Activated T-cell treated with anti-CD3 and anti-CD28 coated beads, Interleukin-2, amount 50 U/mL, for 24 hours (primary cell): ENCODE results near the gene AKAP5.
A peak's percentile ranks its signal among the peaks of the same experiment; 100 is the strongest.
"Not testable (repeated sequence)": the region's sequence is repeated elsewhere in the genome, so short reads cannot be mapped to it uniquely, and the experiment has no call there.

Source experiments
- DNase-seq: peaks from one replicate; pipeline ENCODE4 v3.0.0-alpha.2; 2020
- H3K27ac Mint-ChIP-seq: 2 replicates; pipeline ENCODE4 v1.8.0; 2020; ENCODE audit warnings: mild to moderate bottlenecking, mixed read lengths
- H3K27me3 Mint-ChIP-seq: 2 replicates; pipeline ENCODE4 v1.8.0; 2020; ENCODE audit warnings: mixed read lengths
- H3K36me3 Mint-ChIP-seq: 2 replicates; pipeline ENCODE4 v1.8.0; 2020; ENCODE audit warnings: low read depth, mixed read lengths
- H3K4me1 Mint-ChIP-seq: 2 replicates; pipeline ENCODE4 v1.8.0; 2020; ENCODE audit warnings: low read depth, mixed read lengths
- H3K4me3 Mint-ChIP-seq: 2 replicates; pipeline ENCODE4 v1.8.0; 2020; ENCODE audit warnings: mild to moderate bottlenecking, moderate library complexity, mixed read lengths
- H3K9me3 Mint-ChIP-seq: 2 replicates; pipeline ENCODE4 v1.8.0; 2020; ENCODE audit warnings: mixed read lengths

AKAP5 gene

GRCh38 chr14:64503434-64504309 lies 38.4 kb downstream of the AKAP5 start, which contains the start of gene ZBTB25:
ZBTB25 (minus strand) TSS chr14:64503838; CDS start chr14:64490533, 13,305 bp downstream.
- Mint-ChIP-seq H3K4me1 (peaks cover 68% of the 10 kb centered on the region), H3K27ac (peak within 1 kb of the TSS; percentile 100), H3K9me3 (no peaks in the 10 kb centered on the region), H3K4me3 (peak within 1 kb of the TSS; percentile 98), H3K27me3 (no peaks in the 10 kb centered on the region), H3K36me3 (peaks cover 61% of the 10 kb centered on the region)
- peak; percentile 94 for DNase-seq

GRCh38 chr14:64504310-64504896 lies 39.1 kb downstream of the AKAP5 start, which contains the start of gene ZBTB1:
ZBTB1 (plus strand) TSS chr14:64504770; CDS start chr14:64521505, 16,735 bp downstream.
- Mint-ChIP-seq H3K4me1 (peaks cover 69% of the 10 kb centered on the region), H3K9me3 (no peaks in the 10 kb centered on the region), H3K27ac (peak within 1 kb of the TSS; percentile 100), H3K36me3 (peaks cover 59% of the 10 kb centered on the region), H3K4me3 (peak within 1 kb of the TSS; percentile 98), H3K27me3 (no peaks in the 10 kb centered on the region)
- peak; percentile 92 for DNase-seq

GRCh38 chr14:64504897-64505794 lies 39.8 kb downstream of the AKAP5 start:
- peak; percentile 86 for DNase-seq
- peak overlapping the region; percentile 100 for H3K27ac Mint-ChIP-seq
- peaks cover 52% of the 10 kb centered on the region for H3K36me3 Mint-ChIP-seq
- no peaks in the 10 kb centered on the region for H3K27me3 Mint-ChIP-seq
- peak overlapping the region; percentile 98 for H3K4me3 Mint-ChIP-seq
- H3K4me1 Mint-ChIP-seq = peaks cover 69% of the 10 kb centered on the region
- H3K9me3 Mint-ChIP-seq = no peaks in the 10 kb centered on the region

GRCh38 chr14:64506721-64507120 lies 41.4 kb downstream of the AKAP5 start:
- peaks cover 54% of the 10 kb centered on the region for H3K36me3 Mint-ChIP-seq
- peak overlapping the region; percentile 96 for H3K27ac Mint-ChIP-seq
- H3K4me3 Mint-ChIP-seq = peak overlapping the region; percentile 98
- no peaks in the 10 kb centered on the region for H3K27me3 Mint-ChIP-seq
- DNase-seq = no peak
- peaks cover 69% of the 10 kb centered on the region for H3K4me1 Mint-ChIP-seq
- H3K9me3 Mint-ChIP-seq = no peaks in the 10 kb centered on the region

- peak; percentile 40 for DNase-seq
- H3K4me1 Mint-ChIP-seq = peaks cover 67% of the 10 kb centered on the region
- H3K4me3 Mint-ChIP-seq = peak overlapping the region; percentile 98
- H3K27me3 Mint-ChIP-seq = no peaks in the 10 kb centered on the region
- H3K9me3 Mint-ChIP-seq = no peaks in the 10 kb centered on the region
- H3K36me3 Mint-ChIP-seq = peaks cover 50% of the 10 kb centered on the region
- peak overlapping the region; percentile 96 for H3K27ac Mint-ChIP-seq
Measured at GRCh38 chr14:64507376-64508156, 42.3 kb downstream of the AKAP5 start.

- no peak for DNase-seq
- peaks cover 47% of the 10 kb centered on the region for H3K36me3 Mint-ChIP-seq
- H3K9me3 Mint-ChIP-seq = no peaks in the 10 kb centered on the region
- H3K27me3 Mint-ChIP-seq = no peaks in the 10 kb centered on the region
- peaks cover 73% of the 10 kb centered on the region for H3K4me1 Mint-ChIP-seq
- peak overlapping the region; percentile 96 for H3K27ac Mint-ChIP-seq
- peak overlapping the region; percentile 98 for H3K4me3 Mint-ChIP-seq
Measured at GRCh38 chr14:64508215-64508776, 43.0 kb downstream of the AKAP5 start.

- Mint-ChIP-seq H3K9me3 (no peaks in the 10 kb centered on the region), H3K27ac (peak overlapping the region; percentile 96), H3K4me3 (peak overlapping the region; percentile 98), H3K4me1 (peaks cover 78% of the 10 kb centered on the region), H3K27me3 (no peaks in the 10 kb centered on the region), H3K36me3 (peaks cover 47% of the 10 kb centered on the region)
- no peak for DNase-seq
Measured at GRCh38 chr14:64509036-64509435, 43.7 kb downstream of the AKAP5 start.

GRCh38 chr14:64510825-64511671 lies 45.7 kb downstream of the AKAP5 start:
- H3K27ac Mint-ChIP-seq = peak overlapping the region; percentile 96
- peak overlapping the region; percentile 42 for H3K4me3 Mint-ChIP-seq
- peaks cover 40% of the 10 kb centered on the region for H3K36me3 Mint-ChIP-seq
- DNase-seq = peak; percentile 48
- no peaks in the 10 kb centered on the region for H3K27me3 Mint-ChIP-seq
- H3K9me3 Mint-ChIP-seq = no peaks in the 10 kb centered on the region
- peaks cover 87% of the 10 kb centered on the region for H3K4me1 Mint-ChIP-seq

- Mint-ChIP-seq H3K4me1 (peaks cover 84% of the 10 kb centered on the region), H3K27ac (no peak overlapping the region), H3K4me3 (no peak overlapping the region), H3K9me3 (no peaks in the 10 kb centered on the region), H3K27me3 (no peaks in the 10 kb centered on the region), H3K36me3 (peaks cover 33% of the 10 kb centered on the region)
- no peak for DNase-seq
Measured at GRCh38 chr14:64513271-64513670, 48.0 kb downstream of the AKAP5 start.

GRCh38 chr14:64515053-64515452 lies 49.8 kb downstream of the AKAP5 start:
- H3K27me3 Mint-ChIP-seq = no peaks in the 10 kb centered on the region
- H3K36me3 Mint-ChIP-seq = peaks cover 27% of the 10 kb centered on the region
- no peak overlapping the region for H3K4me3 Mint-ChIP-seq
- H3K27ac Mint-ChIP-seq = no peak overlapping the region
- no peak for DNase-seq
- H3K9me3 Mint-ChIP-seq = no peaks in the 10 kb centered on the region
- H3K4me1 Mint-ChIP-seq = peaks cover 69% of the 10 kb centered on the region

GRCh38 chr14:64516969-64517368 lies 51.7 kb downstream of the AKAP5 start:
- Mint-ChIP-seq H3K9me3 (no peaks in the 10 kb centered on the region), H3K4me3 (no peak overlapping the region), H3K4me1 (peaks cover 57% of the 10 kb centered on the region), H3K27ac (no peak overlapping the region), H3K27me3 (no peaks in the 10 kb centered on the region), H3K36me3 (peaks cover 25% of the 10 kb centered on the region)
- no peak for DNase-seq

GRCh38 chr14:64517667-64518066 lies 52.4 kb downstream of the AKAP5 start:
- Mint-ChIP-seq H3K4me1 (peaks cover 50% of the 10 kb centered on the region), H3K36me3 (peaks cover 19% of the 10 kb centered on the region)
- H3K9me3 Mint-ChIP-seq, H3K27ac Mint-ChIP-seq, H3K4me3 Mint-ChIP-seq, H3K27me3 Mint-ChIP-seq, DNase-seq: not testable (repeated sequence)

- no peak overlapping the region for H3K4me3 Mint-ChIP-seq
- H3K9me3 Mint-ChIP-seq = no peaks in the 10 kb centered on the region
- H3K4me1 Mint-ChIP-seq = peaks cover 46% of the 10 kb centered on the region
- no peak overlapping the region for H3K27ac Mint-ChIP-seq
- DNase-seq = no peak
- H3K36me3 Mint-ChIP-seq = peaks cover 18% of the 10 kb centered on the region
- no peaks in the 10 kb centered on the region for H3K27me3 Mint-ChIP-seq
Measured at GRCh38 chr14:64518229-64518628, 52.9 kb downstream of the AKAP5 start.
